ENCODE data around the gene PARP6.

The PARP6 gene

DNA sequence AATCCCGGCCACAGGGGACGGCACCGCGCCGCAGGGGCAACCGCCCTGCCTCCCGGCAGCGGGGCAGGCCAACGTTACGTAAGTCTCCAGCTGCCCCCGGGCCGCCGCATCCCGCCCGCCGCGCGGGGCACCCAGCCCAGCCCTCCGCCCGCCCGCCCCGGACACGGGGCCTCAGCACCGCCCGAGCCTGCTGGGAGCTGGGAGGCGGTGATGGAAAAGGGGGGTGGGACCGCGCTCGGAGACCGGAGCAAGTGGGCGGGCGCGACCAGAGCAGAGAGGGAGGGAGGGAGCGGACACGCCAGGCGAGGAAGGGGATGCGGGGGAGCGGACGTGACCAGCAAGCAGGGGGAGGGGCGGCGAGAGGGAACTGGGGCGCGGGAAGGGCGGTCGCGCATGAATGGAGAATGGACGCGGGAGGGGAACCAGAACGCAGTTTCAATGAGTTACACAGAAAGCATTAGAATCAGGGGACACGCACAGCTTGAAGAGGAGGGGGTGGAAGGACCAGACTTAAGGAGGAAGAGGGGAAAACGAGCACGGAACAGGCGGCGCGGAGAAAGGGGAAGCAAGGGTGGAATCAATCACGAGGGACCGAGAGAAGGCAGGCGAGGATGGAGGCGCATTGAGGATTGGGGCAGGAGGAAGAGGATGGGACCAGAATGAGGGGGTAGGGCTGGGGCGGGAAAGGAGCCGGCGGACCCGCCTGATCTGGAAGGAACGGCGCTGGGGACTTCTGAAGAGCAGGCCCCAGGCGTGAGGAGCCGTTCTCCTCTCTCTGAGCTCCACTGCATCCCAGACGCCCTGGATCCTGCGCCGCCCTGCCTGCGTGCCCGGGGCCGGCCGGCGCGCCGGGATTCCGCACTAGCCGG is 41.9 kb downstream of the PARP6 start:
- peak; percentile 79 for DNase-seq

DNA sequence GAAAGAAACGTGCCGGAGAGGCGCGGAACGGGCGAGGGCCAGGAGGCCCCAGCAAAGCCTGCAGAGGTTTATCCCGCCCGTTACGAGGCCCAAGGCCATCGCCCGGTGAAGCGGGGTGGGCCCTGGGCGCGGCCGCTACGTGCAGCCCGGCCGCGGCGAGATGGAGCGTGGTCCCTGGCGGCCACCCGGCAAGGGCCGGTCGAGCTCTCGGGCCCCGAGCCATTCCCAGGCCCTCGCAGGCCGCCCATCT is 42.5 kb downstream of the PARP6 start:
- no peak for DNase-seq

GRCh38 chr15:72229076-72229946 is 43.0 kb downstream of the PARP6 start:
- peak; percentile 42 for DNase-seq

- DNase-seq = peak; percentile 13
Measured at GRCh38 chr15:72227720-72228119, 44.6 kb downstream of the PARP6 start.

- DNase-seq = peak; percentile 35
Measured at GRCh38 chr15:72227192-72227586, 45.2 kb downstream of the PARP6 start.

DNA sequence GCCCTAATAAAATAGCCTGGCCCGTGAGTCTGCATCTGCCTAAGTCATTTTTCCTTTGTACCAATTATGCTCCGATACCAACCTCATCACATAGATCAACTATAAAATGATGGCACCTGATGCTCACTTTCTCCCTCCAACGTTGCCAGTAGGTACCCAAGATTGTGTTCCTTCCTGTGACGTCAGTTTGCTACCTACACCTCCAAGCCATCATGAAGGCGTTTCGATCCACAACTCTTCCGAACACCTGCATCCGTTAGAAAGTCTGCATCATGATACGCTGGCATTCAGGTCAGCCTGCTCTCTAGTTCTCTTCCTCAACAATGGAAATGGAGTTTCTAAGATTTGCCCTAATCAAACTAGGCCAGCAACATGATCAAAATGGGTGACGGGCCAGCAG is 49.1 kb downstream of the PARP6 start:
- no peak for DNase-seq

GRCh38 chr15:72222393-72222792 is 50.0 kb downstream of the PARP6 start:
- no peak for DNase-seq

GRCh38 chr15:72220687-72221086 is 51.7 kb downstream of the PARP6 start:
- no peak for DNase-seq

DNA sequence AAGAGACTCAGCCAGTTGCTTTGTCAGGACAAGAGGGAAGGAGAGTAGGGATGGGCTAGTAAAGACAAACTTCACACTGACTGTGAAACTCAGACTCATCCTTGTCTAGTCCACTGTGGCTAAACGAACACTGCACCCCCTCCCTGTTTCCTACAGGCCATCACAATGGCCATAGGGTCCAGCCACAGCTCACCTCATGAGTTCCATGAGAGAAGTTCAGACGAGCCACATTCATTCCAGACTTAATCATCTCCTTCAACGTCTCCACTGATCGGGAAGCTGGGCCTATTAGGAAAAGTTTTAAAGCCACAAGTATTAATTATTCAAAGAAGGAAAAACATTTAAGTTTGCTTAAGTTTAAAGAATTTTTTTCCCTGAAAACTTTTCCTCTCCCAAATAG is 55.1 kb downstream of the PARP6 start:
- no peak for DNase-seq

DNA sequence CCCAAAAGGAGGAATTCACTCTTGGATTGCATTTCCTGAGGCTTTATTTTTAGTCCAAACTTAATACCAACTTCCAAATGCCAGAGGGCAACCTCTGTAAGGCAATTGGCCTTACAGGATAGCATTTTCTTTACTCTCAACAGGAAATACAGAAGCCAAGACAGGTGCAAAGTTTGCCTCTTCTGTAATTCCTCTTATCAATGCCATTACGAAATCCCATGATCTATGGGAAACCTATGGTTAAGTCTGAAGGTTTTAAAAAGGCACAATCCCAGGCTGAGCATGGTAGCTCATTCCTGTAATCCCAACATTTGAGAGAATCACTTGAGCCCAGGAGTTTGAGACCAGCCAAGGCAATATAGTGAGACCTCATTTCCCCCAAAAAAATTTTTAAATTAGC is 56.3 kb downstream of the PARP6 start:
- no peak for DNase-seq

- DNase-seq = no peak
Measured at GRCh38 chr15:72207558-72208085, 64.7 kb downstream of the PARP6 start.

DNA sequence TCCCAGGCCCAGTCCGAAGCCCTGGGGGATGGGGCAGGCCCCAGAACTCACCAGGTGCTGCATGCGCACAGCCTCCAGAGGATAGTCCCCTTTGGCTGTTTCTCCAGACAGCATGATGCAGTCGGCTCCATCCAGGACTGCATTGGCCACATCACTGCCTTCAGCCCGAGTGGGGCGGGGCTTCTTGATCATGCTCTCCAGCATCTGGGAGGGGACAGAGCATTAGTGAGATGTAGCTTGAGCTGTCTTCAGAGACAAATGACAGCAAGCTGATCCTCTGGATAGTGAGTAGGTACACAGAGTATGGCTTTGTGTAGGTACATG is 65.7 kb downstream of the PARP6 start:
- DNase-seq = no peak

DNA sequence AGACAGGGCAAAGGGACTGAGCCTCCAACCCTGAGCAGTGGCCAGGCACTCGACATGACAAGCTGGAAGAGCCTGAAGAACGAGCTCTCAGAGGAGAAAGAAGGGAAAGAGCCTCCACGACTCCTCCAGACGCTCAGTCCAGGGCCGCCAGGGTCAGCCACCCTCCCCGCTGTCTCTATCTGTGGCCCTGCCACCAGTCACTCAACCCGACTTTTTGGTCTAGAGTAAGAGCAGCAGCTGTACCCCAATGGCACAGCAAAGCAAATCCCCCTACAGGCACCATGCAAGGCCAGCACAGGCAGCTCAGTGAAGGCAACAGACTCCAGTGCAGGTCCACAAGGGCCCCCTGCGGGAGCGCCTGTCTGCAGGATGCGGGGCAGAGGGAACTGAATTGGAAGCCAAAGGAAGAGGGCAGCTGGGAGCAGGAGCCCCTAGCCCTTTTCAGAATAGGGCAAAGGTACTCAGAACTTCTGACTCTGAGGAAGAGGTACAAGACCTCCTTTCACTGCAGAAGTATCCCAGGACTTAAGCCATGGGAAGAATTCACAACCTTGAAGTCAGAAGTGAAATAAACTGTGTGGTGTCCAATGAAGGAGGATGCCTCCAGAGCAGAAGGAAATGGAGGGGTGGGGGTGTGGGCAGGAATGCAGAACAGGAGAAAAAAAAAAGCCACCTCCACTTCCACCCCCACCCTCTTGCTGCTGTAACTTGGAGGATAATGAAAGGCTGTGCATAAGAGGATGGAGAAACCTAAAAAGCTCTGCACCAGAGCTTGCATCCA is 66.3 kb downstream of the PARP6 start:
- no peak for DNase-seq

- DNase-seq = no peak
Measured at GRCh38 chr15:72205273-72205672, 67.1 kb downstream of the PARP6 start.

DNA sequence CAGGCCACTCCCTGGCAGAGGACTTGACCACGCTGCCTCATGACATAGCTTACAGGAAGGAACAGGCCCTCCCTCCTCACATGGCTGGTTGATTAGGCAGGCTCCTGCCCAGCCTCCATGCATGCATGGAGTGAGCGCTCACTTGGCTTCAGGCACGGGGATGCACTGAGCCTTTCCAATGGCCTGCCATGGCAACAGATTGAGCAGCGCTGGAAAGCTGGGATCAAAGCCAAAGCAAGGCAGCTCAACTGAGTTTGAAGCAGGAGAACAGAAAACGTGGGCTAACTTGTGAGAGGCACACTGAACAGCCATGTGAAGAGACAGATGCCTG is 68.9 kb downstream of the PARP6 start:
- DNase-seq = no peak

- DNase-seq = no peak
Measured at GRCh38 chr15:72202801-72203506, 69.4 kb downstream of the PARP6 start.

DNA sequence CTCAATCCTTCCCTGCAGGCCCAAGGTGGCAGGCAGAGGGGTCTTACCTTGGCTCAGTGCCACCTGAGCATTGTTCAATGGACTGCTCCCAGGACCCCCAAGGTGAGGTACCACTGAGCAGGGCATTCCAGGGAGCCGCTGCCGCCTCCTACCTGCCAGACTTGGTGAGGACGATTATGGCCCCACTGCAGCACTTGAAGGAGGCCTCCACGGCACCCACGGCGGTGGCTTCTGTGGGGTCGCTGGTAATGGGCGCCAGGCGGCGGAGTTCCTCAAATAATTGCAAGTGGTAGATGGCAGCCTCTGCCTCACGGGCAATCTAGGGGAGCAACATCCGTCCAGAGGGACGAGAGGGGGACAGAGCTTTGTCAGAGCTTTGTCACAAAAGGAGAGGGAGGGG is 70.1 kb downstream of the PARP6 start:
- no peak for DNase-seq

DNA sequence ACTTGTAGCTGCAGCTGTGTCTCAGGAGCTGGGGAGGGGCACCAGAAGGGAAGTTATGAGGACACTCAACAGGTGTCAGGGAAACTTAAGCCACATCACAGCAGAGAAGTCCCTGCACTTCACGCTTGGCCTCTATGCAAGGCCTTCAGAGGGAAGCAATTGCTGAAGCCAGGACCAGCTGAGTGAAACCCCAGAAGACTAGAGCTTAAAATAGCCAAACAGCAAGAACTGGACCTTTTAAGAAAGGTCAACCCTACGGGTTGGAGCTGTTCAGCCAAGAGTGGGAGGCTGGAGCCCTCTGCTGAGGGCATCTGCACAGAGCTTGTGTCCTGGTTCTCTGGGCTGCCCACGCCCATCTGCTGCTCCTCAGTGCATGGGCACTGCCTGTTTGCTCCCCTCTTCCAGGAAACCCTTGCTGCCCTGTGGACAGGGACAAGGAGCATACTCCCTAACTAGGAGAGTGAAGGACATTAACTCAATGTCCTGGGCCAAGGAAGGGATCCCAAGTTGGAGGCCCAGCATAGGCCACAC is 70.9 kb downstream of the PARP6 start:
- DNase-seq = no peak

DNA sequence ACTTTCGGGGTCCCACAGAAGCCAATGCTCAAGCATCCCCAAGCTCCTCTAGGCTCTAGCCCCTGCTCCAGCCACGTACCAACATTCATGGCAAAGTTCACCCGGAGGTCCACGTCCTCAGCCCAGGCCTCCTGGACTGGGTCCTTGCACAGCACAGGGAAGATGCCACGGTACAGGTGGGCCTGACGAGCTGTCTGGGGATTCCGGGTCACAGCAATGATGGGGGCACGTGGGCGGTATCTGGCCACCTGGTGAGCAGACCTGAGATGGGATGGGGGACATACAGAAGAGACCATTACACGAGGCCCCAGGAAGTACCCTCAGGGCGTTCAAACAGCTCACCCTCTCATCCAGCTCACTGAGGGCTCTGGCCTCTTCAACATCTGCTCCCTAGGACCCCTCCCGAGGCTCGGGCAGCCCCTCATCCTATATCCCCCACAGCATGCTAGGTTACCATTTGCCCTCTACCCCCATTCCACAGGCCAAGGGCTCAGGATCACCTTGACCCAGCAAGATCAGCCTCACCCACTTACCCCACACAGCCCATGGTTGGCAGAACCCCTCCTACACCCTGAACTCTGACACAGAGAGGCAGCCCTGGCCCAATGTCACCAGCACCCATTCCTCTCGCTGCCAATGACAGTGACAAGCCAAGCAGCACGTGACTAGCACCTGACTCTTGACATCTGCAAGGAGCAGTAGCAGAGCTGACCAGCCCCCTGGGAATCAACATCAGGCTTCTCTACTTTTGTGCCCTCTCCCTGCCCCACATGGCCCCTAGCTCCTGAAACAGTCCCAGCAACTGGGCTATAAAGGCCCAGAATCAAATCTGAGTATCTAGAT is 71.7 kb downstream of the PARP6 start:
- no peak for DNase-seq

GRCh38 chr15:72199721-72200212 is 72.6 kb downstream of the PARP6 start:
- peak; percentile 59 for DNase-seq

- no peak for DNase-seq
Measured at GRCh38 chr15:72199205-72199515, 73.2 kb downstream of the PARP6 start.
